Neuron (in vitro differentiated cells): ENCODE results near the gene LZTFL1.

Source experiments
- H2AFZ ChIP-seq: one replicate; pipeline ENCODE4 v1.6.1; 2013; ENCODE audit warnings: low read depth, mild to moderate bottlenecking, inconsistent platforms, low read length, moderate library complexity
- H3K27me3 ChIP-seq: one replicate; pipeline ENCODE4 v1.6.1; 2013; ENCODE audit warnings: low read length; ENCODE audit not compliant: insufficient read depth
- H3K36me3 ChIP-seq: one replicate; pipeline ENCODE4 v1.6.1; 2013; ENCODE audit warnings: low read length; ENCODE audit not compliant: insufficient read depth
- H3K4me1 ChIP-seq: one replicate; pipeline ENCODE4 v1.6.1; 2013; ENCODE audit warnings: low read length; ENCODE audit not compliant: insufficient read depth
- H3K4me3 ChIP-seq: 2 replicates; pipeline ENCODE4 v1.5.1; 2013; ENCODE audit warnings: mild to moderate bottlenecking, low read length, moderate library complexity
- H3K9me3 ChIP-seq: one replicate; pipeline ENCODE4 v1.6.1; 2013; ENCODE audit warnings: low read length

The LZTFL1 gene

DNA sequence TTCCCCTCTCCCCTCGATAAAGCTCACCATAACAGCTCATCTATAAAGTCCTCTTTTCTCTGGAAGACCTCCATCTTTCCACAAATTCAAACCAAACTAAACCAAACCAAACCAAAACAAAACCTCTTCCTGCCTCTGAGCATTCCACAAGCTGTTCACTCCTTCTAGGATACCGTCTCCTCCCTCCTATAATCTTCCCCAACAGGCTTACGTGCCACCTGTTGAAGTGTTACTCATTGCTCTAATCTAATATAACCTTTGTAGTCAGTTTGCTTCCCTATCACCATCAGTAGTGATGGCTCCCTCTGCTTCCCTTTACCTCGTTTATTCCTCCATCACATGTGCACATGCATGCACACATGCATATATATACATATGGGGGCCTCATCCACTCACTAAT lies 31.7 kb upstream of the LZTFL1 start:
- Histone ChIP-seq H3K36me3 (no peaks in the 10 kb centered on the region), H3K4me1 (no peaks in the 10 kb centered on the region), H2AFZ (no peak overlapping the region), H3K4me3 (no peak overlapping the region), H3K27me3 (no peaks in the 10 kb centered on the region), H3K9me3 (no peaks in the 10 kb centered on the region)

GRCh38 chr3:45873036-45873435 lies 31.1 kb upstream of the LZTFL1 start:
- Histone ChIP-seq H2AFZ (no peak overlapping the region), H3K36me3 (no peaks in the 10 kb centered on the region), H3K27me3 (no peaks in the 10 kb centered on the region), H3K4me3 (no peak overlapping the region), H3K4me1 (no peaks in the 10 kb centered on the region), H3K9me3 (no peaks in the 10 kb centered on the region)

GRCh38 chr3:45872569-45872968 lies 30.6 kb upstream of the LZTFL1 start:
- Histone ChIP-seq H3K4me1 (no peaks in the 10 kb centered on the region), H3K9me3 (no peaks in the 10 kb centered on the region), H3K4me3 (no peak overlapping the region), H3K27me3 (no peaks in the 10 kb centered on the region), H3K36me3 (no peaks in the 10 kb centered on the region), H2AFZ (no peak overlapping the region)

DNA sequence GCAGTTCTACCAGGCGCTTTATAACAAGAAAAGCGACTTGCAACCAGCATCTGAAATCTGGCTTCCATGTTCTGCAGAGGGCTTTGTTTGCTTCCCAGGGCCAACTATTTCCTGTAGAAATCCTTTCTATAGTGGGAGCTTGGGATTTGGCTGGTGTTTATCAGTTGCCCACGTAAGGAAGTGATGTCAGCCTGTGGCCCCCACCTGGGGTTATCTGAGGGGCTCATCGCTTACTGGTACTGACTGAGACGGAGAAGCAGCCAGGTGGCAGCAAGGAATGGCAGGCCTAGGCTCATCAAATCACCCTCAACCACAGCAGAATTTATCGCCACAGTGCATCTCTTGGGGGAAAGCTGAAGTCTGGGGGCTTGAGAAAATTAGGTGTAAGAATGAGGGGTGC lies 29.9 kb upstream of the LZTFL1 start:
- no peaks in the 10 kb centered on the region for H3K4me1 ChIP-seq
- no peak overlapping the region for H2AFZ ChIP-seq
- no peak overlapping the region for H3K4me3 ChIP-seq
- H3K36me3 ChIP-seq: no peaks in the 10 kb centered on the region
- no peaks in the 10 kb centered on the region for H3K27me3 ChIP-seq
- H3K9me3 ChIP-seq: no peaks in the 10 kb centered on the region

GRCh38 chr3:45870099-45870498 lies 28.2 kb upstream of the LZTFL1 start:
- H2AFZ ChIP-seq: no peak overlapping the region
- H3K4me1 ChIP-seq: no peaks in the 10 kb centered on the region
- no peaks in the 10 kb centered on the region for H3K9me3 ChIP-seq
- no peaks in the 10 kb centered on the region for H3K27me3 ChIP-seq
- no peak overlapping the region for H3K4me3 ChIP-seq
- no peaks in the 10 kb centered on the region for H3K36me3 ChIP-seq

DNA sequence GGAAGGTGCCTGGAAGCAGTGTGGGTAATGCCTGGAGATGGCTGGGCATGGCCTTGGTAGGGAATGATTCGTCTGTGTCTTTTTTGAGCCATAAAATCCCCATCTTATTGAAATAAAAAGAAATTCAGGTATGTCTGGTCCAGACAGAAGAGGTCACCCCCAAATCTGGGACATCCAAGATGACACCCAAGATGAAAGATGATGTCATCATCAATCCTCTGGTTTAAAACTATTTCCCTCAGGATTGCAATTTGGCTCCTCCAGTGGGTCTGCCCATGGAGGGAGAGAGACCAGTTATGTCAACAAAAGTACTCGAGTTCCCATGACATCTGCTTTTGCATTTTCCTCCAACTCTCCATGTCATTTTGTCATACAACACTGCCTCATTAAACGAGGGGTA lies 27.7 kb upstream of the LZTFL1 start:
- H3K4me1 ChIP-seq: no peaks in the 10 kb centered on the region
- no peaks in the 10 kb centered on the region for H3K9me3 ChIP-seq
- no peak overlapping the region for H3K4me3 ChIP-seq
- no peaks in the 10 kb centered on the region for H3K36me3 ChIP-seq
- no peaks in the 10 kb centered on the region for H3K27me3 ChIP-seq
- no peak overlapping the region for H2AFZ ChIP-seq

DNA sequence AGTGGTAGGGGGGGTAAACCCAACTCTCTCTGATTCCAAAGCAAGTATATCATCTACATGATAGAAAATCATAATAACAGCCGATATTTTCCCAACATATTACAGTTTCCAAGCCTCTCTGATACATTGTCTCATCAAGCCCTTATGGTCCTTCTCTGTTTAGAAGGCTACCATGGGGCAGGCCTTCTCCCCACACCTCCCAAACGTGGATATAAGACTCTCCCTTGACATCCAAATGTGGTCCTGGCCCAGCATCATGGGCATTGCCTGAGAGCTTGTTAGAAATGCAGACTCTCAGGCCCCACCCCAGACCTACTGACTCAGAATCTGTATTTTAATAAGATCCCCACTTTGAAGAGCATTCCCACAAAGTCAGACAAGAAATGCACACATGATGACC lies 26.7 kb upstream of the LZTFL1 start:
- Histone ChIP-seq H3K9me3 (no peaks in the 10 kb centered on the region), H3K4me3 (no peak overlapping the region), H2AFZ (no peak overlapping the region), H3K36me3 (no peaks in the 10 kb centered on the region), H3K4me1 (no peaks in the 10 kb centered on the region), H3K27me3 (no peaks in the 10 kb centered on the region)

DNA sequence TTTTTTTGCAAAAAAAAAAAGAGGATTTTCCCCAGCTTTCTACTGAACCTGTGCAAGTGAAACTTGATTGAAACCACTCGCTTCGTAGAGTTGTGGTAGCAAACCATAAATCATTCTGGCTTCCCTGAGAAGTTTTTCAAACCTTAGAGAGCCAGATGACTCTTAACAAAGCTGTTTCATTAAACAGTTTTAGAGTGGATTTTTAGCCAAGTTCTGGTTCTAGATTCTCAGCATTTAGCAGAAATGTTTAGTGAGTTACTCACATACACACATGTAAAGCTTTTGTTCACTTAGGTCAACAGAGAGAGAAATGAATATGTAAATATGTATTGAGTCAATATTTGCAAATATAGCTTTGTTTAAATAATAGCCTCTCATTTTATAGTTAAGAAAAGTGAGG lies 26.3 kb upstream of the LZTFL1 start:
- Histone ChIP-seq H2AFZ (no peak overlapping the region), H3K9me3 (no peaks in the 10 kb centered on the region), H3K27me3 (no peaks in the 10 kb centered on the region), H3K36me3 (no peaks in the 10 kb centered on the region), H3K4me3 (no peak overlapping the region), H3K4me1 (no peaks in the 10 kb centered on the region)

DNA sequence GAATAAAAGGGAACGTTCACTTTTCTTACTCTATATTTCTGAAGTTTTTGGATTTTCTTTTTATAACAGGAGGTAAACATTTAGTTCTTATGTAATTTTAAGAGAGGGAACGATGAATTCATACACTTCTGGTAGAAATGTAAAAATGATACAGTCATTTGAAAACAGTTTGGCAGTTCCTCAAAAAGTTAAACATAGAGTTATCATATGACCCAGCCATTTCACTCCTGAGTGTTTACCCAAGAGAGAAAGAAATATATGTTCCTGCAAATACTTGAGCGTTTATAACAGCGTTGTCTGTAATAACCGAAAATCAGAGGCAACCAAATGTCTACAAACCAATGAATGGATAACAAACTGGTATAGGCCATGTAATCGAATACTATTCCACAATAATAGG lies 23.6 kb upstream of the LZTFL1 start:
- Histone ChIP-seq H3K36me3 (no peaks in the 10 kb centered on the region), H3K27me3 (peaks cover 13% of the 10 kb centered on the region), H3K9me3 (peaks cover 2% of the 10 kb centered on the region), H3K4me1 (no peaks in the 10 kb centered on the region), H3K4me3 (no peak overlapping the region), H2AFZ (no peak overlapping the region)

DNA sequence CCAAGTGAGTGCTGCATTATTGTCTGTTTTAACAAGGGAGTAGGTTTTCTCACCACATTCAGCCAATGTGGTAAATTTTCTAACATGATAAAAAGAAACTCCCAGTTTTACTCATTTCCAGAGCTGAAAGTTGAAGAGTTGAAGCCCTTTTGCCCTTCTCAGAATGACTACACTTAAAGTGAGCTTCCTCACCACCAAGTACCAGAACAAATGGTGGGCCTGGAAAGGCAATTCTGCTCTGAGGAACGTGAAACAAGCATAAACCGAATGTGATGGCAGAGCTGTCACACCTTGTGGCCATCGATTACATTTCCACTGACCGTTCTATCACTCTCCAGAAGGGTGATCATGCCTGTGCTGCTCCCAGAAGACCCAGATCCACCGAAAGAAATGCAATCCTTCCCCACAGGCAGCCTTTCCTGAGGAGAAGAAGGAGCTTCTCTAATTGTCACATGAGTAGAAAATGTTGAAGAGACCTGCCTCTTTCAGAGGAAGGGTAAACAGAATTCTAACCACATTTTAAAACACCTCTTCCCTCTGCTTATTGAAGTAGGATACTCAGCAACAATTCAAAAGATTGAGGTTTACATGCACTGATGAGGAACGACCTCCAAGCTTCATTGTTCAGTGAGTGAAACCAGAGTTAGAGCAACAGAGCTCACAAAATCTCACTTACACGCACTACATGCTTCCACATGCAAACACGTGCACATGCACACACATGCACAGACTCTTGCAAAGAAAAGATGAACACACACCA lies 23.0 kb upstream of the LZTFL1 start:
- Histone ChIP-seq H3K4me1 (no peaks in the 10 kb centered on the region), H3K9me3 (peaks cover 2% of the 10 kb centered on the region), H2AFZ (no peak overlapping the region), H3K4me3 (no peak overlapping the region), H3K36me3 (no peaks in the 10 kb centered on the region), H3K27me3 (peaks cover 13% of the 10 kb centered on the region)

- peaks cover 13% of the 10 kb centered on the region for H3K27me3 ChIP-seq
- no peaks in the 10 kb centered on the region for H3K36me3 ChIP-seq
- H2AFZ ChIP-seq: no peak overlapping the region
- no peak overlapping the region for H3K4me3 ChIP-seq
- peaks cover 2% of the 10 kb centered on the region for H3K9me3 ChIP-seq
- no peaks in the 10 kb centered on the region for H3K4me1 ChIP-seq
Observed at GRCh38 chr3:45861043-45861719, 19.3 kb upstream of the LZTFL1 start.

GRCh38 chr3:45860481-45860880 lies 18.6 kb upstream of the LZTFL1 start:
- H3K27me3 ChIP-seq: peaks cover 13% of the 10 kb centered on the region
- no peak overlapping the region for H3K4me3 ChIP-seq
- H2AFZ ChIP-seq: no peak overlapping the region
- no peaks in the 10 kb centered on the region for H3K4me1 ChIP-seq
- peaks cover 2% of the 10 kb centered on the region for H3K9me3 ChIP-seq
- no peaks in the 10 kb centered on the region for H3K36me3 ChIP-seq

DNA sequence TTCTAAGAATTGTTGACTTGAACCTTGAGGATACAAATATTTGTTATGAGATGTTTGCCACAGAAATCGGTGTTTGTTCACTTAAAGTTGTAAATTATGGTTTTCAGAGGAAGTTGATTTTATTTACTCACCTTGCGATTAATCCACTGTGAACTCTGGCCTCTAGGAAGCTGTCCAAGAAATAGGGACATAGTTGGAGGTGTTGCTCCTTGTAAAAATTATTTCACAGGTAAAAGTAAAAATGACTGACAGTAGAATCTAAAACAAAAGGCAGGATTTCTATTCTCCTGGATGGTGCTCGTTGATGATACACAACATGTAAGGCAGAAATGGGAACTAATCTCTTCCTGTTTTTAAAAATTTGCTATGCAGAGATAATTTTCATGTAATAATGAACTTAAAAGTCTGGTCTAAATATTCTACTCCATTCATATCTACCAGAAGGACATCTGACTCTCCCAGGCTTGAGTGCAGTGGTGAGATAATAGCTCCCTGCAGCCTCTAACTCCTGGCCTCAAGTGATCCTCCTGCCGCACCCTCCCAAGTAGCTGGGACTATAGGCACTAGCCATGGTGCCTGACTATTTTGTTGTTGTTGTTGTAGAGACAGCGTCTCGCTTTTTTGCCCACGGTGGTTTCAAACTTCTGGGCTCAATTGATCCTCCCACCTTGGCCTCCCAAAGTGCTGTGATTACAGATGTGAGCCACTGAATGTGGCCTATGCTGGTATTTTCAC lies 17.1 kb upstream of the LZTFL1 start:
- peaks cover 13% of the 10 kb centered on the region for H3K27me3 ChIP-seq
- no peaks in the 10 kb centered on the region for H3K4me1 ChIP-seq
- no peak overlapping the region for H2AFZ ChIP-seq
- H3K4me3 ChIP-seq: no peak overlapping the region
- peaks cover 2% of the 10 kb centered on the region for H3K9me3 ChIP-seq
- H3K36me3 ChIP-seq: no peaks in the 10 kb centered on the region
